HS-5 (cell line): ENCODE results near the gene ADRA2C.

Experiments used
- DNase-seq: peaks from one replicate; pipeline ENCODE4 v3.0.0-alpha.2; 2012; ENCODE audit warnings: low read depth

Gene ADRA2C

GRCh38 chr4:3766036-3766784, at the start of gene ADRA2C:
ADRA2C (plus strand) TSS chr4:3766385; CDS start chr4:3766607, 222 bp downstream.
- DNase-seq = no peak

GRCh38 chr4:3716631-3717235, 49.5 kb upstream of the ADRA2C start:
- no peak for DNase-seq

DNA sequence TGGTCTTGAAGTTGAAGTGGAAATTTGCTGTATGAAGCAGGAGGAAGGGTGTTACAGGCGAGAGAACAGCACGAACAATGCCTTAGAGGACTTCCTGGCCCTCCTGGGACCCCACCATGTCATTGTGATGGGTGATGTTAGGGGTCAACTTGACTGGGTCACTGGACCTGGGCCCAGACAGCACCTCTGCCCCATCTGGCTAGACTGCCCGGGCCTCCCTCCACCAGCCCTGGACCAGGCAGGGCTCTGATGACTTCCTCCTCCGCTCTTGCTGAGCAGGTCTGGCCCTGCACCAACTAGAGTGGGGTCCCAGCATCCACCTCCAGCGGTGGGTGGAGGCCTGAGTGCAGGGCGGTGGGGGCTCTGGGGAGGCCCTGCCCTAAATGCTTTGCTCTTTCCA, 48.9 kb upstream of the ADRA2C start:
- no peak for DNase-seq

GRCh38 chr4:3718462-3718861, 47.7 kb upstream of the ADRA2C start:
- no peak for DNase-seq

- DNase-seq = no peak
These were observed 47.0 kb upstream of the ADRA2C start for GRCh38 chr4:3719191-3719590.

- no peak for DNase-seq
These were observed 46.3 kb upstream of the ADRA2C start for GRCh38 chr4:3719836-3720235.

- no peak for DNase-seq
These were observed 45.7 kb upstream of the ADRA2C start for GRCh38 chr4:3720466-3720865.

DNA sequence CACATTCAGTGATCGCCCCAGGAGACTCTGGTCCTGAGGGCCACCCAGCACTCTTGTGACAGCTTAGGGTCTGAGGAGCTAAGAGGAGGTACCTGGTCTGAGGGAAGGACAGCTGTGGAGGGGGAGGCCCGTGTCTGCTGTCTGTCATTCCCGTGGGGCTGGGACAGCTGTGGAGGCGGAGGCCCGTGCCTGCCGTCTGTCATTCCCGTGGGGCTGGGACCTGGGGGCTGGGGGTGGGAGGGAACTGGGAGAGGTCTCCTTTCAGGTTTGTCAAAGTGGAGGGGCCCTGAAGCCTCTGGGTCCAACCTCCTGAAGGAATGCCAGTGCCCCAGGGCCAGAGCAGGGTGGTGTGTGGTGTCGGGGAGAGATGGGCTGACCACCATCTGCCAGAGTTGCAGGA, 45.0 kb upstream of the ADRA2C start:
- no peak for DNase-seq

GRCh38 chr4:3721627-3722026, 44.6 kb upstream of the ADRA2C start:
- no peak for DNase-seq

DNA sequence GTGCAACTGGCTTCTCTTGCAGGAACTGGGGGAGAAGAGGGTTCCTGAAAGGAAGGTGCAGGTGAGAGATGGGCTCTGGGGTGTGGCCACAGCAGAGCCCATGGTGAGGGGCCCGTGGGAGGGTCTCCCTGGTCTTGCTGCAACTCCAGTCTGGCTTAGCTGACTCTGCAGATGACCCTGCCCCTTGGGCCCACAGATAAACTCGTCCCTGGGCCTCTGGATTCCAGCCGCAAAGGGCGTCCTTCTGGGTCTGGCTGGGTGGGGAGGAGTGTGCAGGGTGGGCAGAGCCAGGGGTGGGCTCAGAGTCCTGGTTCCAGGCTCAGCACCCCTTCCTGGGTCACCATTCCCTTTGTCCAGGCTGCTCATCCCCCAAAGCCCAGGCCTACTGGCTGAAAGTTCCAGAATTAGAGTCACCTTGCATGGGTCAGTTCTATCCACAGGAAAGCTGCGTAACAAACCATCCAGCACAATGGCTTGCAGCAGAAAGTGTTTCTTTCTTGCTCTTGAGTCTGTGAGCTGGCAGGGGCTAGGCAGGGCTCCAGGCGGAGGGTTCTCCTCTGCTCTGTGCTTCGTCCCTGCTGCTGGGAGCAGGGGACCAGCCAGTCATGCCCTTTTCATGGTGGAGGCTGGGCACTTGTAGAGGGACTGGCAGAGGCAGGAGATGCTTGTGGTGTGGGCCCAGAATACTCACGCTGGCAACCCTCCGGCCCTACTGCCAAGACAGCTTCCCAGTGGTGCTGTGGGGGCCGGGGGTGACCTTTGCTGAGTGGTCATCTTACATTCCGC, 43.5 kb upstream of the ADRA2C start:
- DNase-seq = no peak

DNA sequence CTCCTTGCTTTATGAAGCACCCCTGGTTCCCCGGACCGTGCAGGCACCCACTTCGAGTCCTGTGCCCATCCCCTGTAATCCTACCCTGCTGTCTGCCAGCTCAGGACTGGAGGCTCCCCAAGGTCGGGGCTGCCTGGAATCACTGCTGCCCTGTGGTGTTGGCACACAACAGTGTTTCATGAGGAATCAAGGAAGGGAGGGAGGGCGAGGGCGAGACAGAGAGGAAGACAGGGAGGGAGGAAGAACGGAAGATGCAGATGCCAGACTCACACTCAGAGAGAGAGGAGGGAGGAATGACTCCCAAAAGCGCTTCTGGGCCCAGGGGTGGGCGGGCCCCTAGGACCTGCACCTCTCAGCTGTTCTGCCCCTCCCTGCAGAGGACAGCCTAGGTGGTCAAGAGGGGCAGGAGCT, 42.9 kb upstream of the ADRA2C start:
- DNase-seq = no peak

- no peak for DNase-seq
These were observed 41.6 kb upstream of the ADRA2C start for GRCh38 chr4:3724319-3725231.

DNA sequence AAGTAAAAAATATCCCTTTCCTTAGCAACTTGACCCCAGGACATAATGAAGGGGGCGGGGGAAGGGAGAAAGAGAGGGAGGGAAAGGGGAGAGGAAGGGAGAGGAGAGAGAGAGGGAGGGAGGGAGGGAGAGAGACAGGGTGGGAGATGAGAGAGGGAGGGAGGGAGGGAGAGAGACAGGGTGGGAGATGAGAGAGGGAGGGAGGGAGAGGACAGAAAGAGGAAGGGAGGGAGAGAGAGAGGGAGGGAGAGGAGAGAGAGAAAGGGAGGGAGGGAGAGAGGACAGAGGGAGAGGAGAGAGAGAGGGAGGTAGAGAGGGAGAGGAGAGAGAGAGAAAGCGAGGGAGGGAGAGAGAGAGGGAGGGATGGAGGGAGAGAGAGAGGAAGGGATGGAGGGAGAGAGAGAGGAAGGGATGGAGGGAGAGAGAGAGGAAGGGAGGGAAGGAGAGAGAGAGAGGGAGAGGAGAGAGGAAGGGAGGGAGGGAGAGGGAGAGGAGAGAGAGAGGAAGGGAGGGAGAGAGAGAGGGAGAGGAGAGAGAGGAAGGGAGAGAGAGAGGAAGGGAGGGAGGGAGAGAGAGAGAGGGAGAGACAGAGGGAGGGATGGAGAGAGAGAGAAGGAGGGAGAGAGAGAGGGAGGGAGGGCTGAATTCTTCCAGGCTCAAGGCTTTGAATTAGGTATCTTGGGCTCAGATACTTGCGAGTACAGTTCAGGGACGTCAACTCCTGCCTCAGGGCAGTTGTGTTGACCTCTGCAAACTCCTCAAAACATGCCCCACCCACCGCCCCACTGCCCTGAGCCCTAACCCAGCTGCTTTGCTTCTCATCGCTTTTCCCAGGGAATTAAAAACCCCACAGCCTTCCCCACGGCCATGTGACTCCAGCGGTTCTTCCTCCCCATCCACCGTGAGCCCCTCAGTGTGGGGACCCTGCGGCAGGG, 40.0 kb upstream of the ADRA2C start:
- DNase-seq = no peak

DNA sequence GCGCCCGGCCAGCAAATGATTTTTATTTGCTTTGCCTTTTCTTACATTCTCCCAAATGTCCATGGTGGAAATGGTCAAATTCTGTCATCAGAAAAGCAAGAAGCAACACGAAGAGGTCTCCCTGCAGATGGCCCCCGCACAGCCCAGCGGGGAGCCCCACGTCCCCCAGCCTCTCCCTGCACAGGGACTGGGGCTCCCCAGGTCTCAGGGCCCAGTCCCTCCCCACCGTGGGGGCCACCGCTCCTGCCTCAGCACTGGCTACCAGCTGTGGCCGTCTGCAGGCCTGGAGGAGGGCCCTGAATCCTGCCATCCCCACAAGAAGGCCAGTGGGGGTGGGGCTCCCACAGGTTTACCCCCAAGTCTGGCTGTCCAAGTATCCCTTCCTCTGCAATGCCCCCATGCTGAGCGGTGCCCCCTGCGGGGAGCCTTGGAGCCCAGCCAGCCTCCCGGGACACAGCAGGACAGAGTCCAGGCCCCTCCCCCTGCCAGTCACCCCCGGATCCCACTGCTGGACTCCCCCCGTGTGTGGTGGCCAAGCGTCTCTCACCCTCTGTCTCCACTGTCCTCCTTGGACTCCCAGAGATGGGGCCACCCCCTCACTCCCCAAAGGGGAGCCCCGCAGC, 38.2 kb upstream of the ADRA2C start:
- DNase-seq = no peak

GRCh38 chr4:3729188-3729881, 36.9 kb upstream of the ADRA2C start:
- peak; percentile 29 for DNase-seq

DNA sequence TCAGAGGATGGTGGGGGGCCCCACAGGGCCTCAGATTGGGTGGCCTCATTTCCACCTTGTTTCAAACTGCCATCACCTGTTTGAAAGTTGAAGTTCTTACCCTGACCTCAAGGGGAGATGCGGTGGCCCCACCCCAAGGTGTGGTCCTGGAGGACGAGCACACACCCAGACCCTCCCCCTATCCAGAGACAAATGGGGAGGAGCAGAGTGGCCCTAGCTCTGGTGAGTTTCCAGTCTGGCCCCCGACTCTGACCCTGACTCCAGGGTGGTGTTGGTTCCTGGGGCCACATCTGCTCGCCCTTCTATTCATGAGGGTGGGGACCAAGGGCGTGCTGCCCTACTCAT, 36.3 kb upstream of the ADRA2C start:
- DNase-seq = no peak

- DNase-seq = no peak
These were observed 35.6 kb upstream of the ADRA2C start for GRCh38 chr4:3730422-3731190.

DNA sequence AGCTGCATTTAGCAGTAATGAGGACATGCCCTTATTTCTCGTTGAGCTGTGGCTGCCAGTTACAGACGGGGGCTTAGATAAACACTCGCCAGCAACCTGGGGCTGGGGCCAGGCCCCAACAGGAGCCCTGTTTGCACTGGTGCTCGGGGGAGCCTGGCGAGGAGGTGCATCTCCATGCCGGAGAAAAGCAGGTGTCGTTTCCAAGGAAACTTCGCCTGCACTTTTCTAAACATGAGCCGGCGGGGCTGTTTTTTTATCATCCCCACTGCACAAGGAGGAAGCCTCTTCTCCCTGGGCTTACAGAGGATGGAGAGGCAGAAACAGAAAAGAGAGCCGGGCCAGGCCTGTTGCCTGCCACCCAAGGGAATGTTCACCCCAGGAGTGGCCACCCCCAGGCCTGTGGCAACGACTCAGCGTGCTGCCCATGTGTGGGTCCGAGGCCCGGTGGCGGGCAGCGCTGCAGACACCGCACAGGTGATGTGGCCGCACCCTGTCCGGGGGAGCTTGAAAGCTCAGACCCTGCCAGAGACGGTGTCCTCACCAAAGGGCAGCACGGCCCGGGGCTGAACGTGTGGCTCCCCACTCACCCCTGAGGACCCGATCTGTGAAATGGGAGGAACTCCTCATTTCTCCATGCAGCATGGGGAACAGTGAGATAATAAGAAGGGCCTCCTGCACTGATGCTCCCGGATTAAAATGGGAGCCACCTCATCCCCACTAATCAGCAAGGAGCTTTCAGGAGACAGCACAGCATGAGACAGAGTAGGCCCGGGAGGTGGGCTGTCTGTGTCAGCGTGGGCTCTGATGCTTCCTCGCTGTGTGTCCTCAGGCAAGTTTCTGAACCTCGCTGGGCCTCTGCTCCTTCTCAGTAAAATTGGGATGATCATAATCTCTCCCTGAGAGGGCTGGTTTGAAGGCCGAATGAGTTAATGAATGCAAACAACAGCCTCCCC, 33.8 kb upstream of the ADRA2C start:
- no peak for DNase-seq
